GM19099 (cell line): ENCODE data around the gene PIK3C2G.

ENCODE experiments used
- POLR2A ChIP-seq: IDR thresholded peaks from 3 replicates; pipeline ENCODE4 v1.6.1; 2011; ENCODE audit warnings: low read depth; ENCODE audit not compliant: insufficient read length; ENCODE audit errors: extremely low read depth

PIK3C2G gene

GRCh38 chr12:18345021-18345735, 83.9 kb downstream of the PIK3C2G start:
- no peak for TF ChIP-seq POLR2A

GRCh38 chr12:18352312-18352711, 91.0 kb downstream of the PIK3C2G start:
- TF ChIP-seq POLR2A, result no peak

- no peak for TF ChIP-seq POLR2A
Observed at GRCh38 chr12:18355429-18355828, 94.1 kb downstream of the PIK3C2G start.

- no peak for TF ChIP-seq POLR2A
Observed at GRCh38 chr12:18358077-18358476, 96.8 kb downstream of the PIK3C2G start.

GRCh38 chr12:18358930-18359329, 97.6 kb downstream of the PIK3C2G start:
- no peak for TF ChIP-seq POLR2A

GRCh38 chr12:18361433-18361832, 100.1 kb downstream of the PIK3C2G start:
- no peak for TF ChIP-seq POLR2A

- TF ChIP-seq POLR2A, result no peak
Observed at GRCh38 chr12:18363321-18363720, 102.0 kb downstream of the PIK3C2G start.

- no peak for TF ChIP-seq POLR2A
Observed at GRCh38 chr12:18368594-18368993, 107.3 kb downstream of the PIK3C2G start.

GRCh38 chr12:18373181-18373580, 111.9 kb downstream of the PIK3C2G start:
- TF ChIP-seq POLR2A, result no peak

- no peak for TF ChIP-seq POLR2A
Observed at GRCh38 chr12:18375131-18375530, 113.8 kb downstream of the PIK3C2G start.

- TF ChIP-seq POLR2A, result no peak
Observed at GRCh38 chr12:18375583-18375982, 114.3 kb downstream of the PIK3C2G start.

GRCh38 chr12:18382236-18382885, 121.0 kb downstream of the PIK3C2G start:
- TF ChIP-seq POLR2A, result no peak

GRCh38 chr12:18383203-18383602, 121.9 kb downstream of the PIK3C2G start:
- no peak for TF ChIP-seq POLR2A

- no peak for TF ChIP-seq POLR2A
Observed at GRCh38 chr12:18387706-18388105, 126.4 kb downstream of the PIK3C2G start.

GRCh38 chr12:18389820-18390219, 128.5 kb downstream of the PIK3C2G start:
- TF ChIP-seq POLR2A, result no peak

GRCh38 chr12:18391151-18391550, 129.8 kb downstream of the PIK3C2G start:
- TF ChIP-seq POLR2A, result no peak
